Neural cell (in vitro differentiated cells): ENCODE data around the gene LRRC53.

Experiments used
- CTCF ChIP-seq: fragments of 450-650 bp; IDR thresholded peaks from 2 replicates; pipeline ENCODE4 v1.5.1; 2014; ENCODE audit warnings: antibody characterized with exemption, mild to moderate bottlenecking, moderate library complexity; ENCODE audit not compliant: poor library complexity, severe bottlenecking
- EP300 ChIP-seq: fragments of 450-650 bp; conservative IDR thresholded peaks from 2 replicates; pipeline ENCODE4 v1.6.1; 2014; ENCODE audit warnings: antibody characterized with exemption, mild to moderate bottlenecking, moderate library complexity; ENCODE audit not compliant: poor library complexity, severe bottlenecking
- EZH2 ChIP-seq: fragments of 200-600, 300-800 bp; shearing (Covaris generic), sonication (generic); IDR thresholded peaks from 2 replicates; pipeline ENCODE4 v1.6.1; 2014; ENCODE audit warnings: antibody characterized with exemption, low read length, borderline replicate concordance, mild to moderate bottlenecking; ENCODE audit not compliant: insufficient read depth, poor library complexity, severe bottlenecking
- MXI1 ChIP-seq: fragments of 450-650 bp; conservative IDR thresholded peaks from 2 replicates; pipeline ENCODE4 v1.6.1; 2014; ENCODE audit warnings: antibody characterized with exemption, mild to moderate bottlenecking; ENCODE audit not compliant: poor library complexity, severe bottlenecking
- POLR2AphosphoS5 ChIP-seq: IDR thresholded peaks from 2 replicates; pipeline ENCODE4 v1.6.1; 2012
- REST ChIP-seq: IDR thresholded peaks from 2 replicates; pipeline ENCODE4 v1.6.1; 2012; ENCODE audit warnings: borderline replicate concordance
- SMC3 ChIP-seq: fragments of 450-650 bp; conservative IDR thresholded peaks from 2 replicates; pipeline ENCODE4 v1.6.1; 2014; ENCODE audit warnings: antibody characterized with exemption, mild to moderate bottlenecking, moderate library complexity; ENCODE audit not compliant: poor library complexity
- TAF1 ChIP-seq: IDR thresholded peaks from 2 replicates; pipeline ENCODE4 v1.6.1; 2012; ENCODE audit warnings: low read depth

GRCh38 chr1:74457253-74457652, 55.2 kb downstream of the LRRC53 start:
- TF ChIP-seq CTCF (no peak), POLR2AphosphoS5 (peak; percentile 69), EP300 (peak; percentile 71), TAF1 (no peak), MXI1 (no peak), REST (no peak), EZH2 (no peak), SMC3 (no peak)
